ENCODE data around the gene KRTAP9-1.
"Not testable (repeated sequence)": the region's sequence is repeated elsewhere in the genome, so short reads cannot be mapped to it uniquely, and the experiment has no call there.

Gene KRTAP9-1, protein sequence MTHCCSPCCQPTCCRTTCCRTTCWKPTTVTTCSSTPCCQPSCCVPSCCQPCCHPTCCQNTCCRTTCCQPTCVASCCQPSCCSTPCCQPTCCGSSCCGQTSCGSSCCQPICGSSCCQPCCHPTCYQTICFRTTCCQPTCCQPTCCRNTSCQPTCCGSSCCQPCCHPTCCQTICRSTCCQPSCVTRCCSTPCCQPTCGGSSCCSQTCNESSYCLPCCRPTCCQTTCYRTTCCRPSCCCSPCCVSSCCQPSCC

DNA sequence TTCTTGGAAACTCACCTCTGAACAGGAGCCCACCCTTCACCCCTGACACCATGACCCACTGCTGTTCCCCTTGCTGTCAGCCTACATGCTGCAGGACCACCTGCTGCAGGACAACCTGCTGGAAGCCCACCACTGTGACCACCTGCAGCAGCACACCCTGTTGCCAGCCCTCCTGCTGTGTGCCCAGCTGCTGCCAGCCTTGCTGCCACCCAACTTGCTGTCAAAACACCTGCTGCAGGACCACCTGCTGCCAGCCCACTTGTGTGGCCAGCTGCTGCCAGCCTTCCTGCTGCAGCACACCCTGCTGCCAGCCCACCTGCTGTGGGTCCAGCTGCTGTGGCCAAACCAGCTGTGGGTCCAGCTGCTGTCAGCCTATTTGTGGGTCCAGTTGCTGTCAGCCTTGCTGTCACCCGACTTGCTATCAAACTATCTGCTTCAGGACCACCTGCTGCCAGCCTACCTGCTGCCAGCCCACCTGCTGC, at the start of gene KRTAP9-1:
Gene KRTAP9-1 (plus strand): TSS at position 51 of the 482 bp plus-strand sequence. CDS start 0 bp downstream, at position 51.
- not testable (repeated sequence) for H3K4me3 ChIP-seq (ENCODE audit: low read depth, low read length)

DNA sequence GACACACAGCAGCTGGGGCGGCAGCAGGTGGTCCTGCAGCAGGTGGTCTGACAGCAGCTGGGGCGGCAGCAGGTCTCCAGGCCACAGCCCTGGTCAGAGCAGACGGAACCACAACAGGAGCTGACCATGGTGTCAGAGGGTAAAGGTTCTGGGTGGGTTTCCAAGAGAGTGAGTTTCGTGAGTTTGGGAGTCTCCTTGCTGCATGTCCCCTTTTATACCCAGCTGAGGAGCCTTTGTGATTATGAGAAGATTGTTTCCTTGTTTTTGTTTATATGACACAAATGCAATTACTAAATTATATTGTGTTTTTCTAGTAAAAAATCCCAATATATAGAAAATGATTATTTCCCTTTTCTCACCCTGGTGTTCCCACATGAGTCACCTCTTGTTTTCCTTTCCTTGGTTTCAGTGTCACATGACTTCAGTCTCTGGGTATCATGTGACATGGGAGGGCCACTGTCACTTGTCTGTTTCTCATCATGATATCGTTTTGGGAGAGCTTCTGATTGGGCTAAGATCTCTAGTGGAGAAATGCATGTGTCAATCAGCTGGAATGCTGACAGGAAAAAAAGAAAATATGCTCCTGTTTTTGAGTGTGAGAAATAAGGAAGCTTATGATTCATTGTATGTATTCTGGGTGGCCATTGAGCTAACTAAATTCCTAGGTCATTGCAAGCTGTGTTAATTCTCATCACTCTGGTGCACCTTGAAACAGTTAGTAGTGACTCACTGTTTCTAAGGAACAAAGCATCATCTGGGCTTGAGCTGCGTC, 49.1 kb upstream of the KRTAP9-1 start, which contains the start of gene KRTAP4-6:
Gene KRTAP4-6 (minus strand): TSS at position 185 of the 772 bp plus-strand sequence. CDS start 57 bp downstream, at position 128.
- H3K4me3 ChIP-seq (ENCODE audit: low read depth, low read length) = no peak within 1 kb of the TSS
- TF ChIP-seq, protein P1, sequence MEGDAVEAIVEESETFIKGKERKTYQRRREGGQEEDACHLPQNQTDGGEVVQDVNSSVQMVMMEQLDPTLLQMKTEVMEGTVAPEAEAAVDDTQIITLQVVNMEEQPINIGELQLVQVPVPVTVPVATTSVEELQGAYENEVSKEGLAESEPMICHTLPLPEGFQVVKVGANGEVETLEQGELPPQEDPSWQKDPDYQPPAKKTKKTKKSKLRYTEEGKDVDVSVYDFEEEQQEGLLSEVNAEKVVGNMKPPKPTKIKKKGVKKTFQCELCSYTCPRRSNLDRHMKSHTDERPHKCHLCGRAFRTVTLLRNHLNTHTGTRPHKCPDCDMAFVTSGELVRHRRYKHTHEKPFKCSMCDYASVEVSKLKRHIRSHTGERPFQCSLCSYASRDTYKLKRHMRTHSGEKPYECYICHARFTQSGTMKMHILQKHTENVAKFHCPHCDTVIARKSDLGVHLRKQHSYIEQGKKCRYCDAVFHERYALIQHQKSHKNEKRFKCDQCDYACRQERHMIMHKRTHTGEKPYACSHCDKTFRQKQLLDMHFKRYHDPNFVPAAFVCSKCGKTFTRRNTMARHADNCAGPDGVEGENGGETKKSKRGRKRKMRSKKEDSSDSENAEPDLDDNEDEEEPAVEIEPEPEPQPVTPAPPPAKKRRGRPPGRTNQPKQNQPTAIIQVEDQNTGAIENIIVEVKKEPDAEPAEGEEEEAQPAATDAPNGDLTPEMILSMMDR (IDR thresholded peaks at IDR 0.05; ENCODE audit: borderline replicate concordance, insufficient read depth, low read depth, low read length) = no peak

DNA sequence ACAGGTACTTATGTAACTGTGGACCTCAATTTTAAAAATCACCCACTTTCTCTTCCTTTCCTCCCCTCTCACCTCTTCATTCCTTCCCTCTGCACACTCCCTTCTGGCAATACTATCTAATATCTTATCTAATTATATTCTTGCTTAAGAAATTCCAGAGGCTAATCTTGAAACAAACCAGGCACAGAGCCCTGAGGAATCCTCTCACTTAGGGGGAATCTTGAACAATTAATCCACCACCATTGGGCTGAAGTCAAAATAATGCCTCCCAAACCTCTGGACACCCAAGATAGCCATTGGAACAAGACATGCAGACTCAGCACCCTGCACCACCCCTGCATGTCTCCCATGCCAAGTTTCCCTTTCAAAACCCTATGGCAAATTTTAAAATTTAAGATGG, 48.3 kb upstream of the KRTAP9-1 start:
- TF ChIP-seq, protein P1 (IDR thresholded peaks at IDR 0.05; ENCODE audit: borderline replicate concordance, insufficient read depth, low read depth, low read length) = no peak

DNA sequence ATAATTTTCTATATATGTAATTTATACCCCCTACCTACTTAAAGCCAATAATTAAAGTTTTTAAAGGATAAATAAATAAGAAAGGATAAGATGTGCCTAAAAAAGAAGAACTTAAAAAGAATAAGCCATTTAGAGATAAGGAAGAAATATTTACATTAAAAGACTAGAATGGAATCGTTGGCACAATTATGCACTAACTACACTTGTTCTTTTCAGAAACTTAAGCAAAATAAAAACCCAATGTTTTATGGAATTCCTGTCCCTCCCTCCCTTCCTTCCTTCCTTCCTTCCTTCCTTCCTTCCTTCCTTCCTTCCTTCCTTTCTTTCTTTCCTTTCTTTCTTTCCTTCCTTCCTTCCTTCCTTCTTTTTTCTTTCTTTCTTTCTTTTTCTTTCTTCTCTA, 44.8 kb upstream of the KRTAP9-1 start:
- H3K4me3 ChIP-seq (ENCODE audit: low read depth, low read length) = no peak overlapping the region
- TF ChIP-seq, protein P1 (IDR thresholded peaks at IDR 0.05; ENCODE audit: borderline replicate concordance, insufficient read depth, low read depth, low read length) = no peak

More for the DNA sequence above, 48.3 kb upstream of the KRTAP9-1 start:
- H3K4me3 ChIP-seq (ENCODE audit: low read depth, low read length) = no peak overlapping the region

DNA sequence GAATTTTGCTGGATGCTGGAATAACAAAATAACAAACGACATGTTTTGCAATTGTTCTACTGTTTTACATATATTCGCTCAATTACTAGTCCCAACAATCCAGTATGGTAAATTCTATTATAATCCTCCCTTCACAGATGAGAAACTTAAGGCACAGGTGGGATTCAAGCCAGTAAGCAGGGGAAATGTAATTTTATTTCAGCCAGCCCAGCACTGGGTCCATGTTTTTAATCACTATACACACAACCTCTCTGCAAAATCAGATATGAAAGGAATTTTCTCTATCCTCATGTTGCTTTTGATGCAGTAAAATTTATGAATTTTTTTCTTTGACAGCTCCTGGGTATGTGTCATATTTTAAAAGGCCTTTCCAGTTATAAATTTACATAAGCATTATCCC, 44.4 kb upstream of the KRTAP9-1 start:
- TF ChIP-seq, protein P1 (IDR thresholded peaks at IDR 0.05; ENCODE audit: borderline replicate concordance, insufficient read depth, low read depth, low read length) = no peak
- H3K4me3 ChIP-seq (ENCODE audit: low read depth, low read length) = no peak overlapping the region

DNA sequence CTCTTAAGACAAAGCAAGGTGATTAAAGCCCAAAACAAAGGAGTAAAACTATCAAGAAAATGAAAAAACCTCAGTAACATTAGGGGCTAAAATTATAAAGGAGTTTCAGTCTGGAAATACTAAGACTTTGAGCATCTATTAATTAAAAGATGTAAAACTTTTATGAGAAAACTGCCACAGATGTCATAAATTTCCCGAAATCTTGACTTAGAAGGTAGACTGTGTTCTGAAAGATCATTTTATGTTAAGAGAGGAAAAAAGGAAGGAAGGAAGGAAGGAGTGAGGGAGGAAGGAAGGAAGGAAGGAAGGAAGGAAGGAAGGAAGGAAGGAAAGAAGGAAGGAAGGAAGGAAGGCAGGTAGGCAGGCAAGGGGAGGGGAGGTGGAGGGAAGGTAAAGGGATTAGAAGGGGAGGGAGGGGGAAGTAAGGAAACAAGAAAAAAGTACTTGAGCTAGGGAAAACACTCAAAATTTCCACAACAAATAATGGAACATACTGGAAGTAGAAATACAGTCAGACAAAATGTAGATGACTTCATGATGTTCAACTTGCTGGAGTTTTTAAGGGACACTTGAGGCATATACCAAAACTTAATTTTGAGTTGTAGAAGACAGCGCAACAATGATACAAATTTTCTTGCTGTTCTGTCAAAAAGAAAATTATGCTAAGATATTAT, 42.0 kb upstream of the KRTAP9-1 start:
- H3K4me3 ChIP-seq (ENCODE audit: low read depth, low read length) = no peak overlapping the region

DNA sequence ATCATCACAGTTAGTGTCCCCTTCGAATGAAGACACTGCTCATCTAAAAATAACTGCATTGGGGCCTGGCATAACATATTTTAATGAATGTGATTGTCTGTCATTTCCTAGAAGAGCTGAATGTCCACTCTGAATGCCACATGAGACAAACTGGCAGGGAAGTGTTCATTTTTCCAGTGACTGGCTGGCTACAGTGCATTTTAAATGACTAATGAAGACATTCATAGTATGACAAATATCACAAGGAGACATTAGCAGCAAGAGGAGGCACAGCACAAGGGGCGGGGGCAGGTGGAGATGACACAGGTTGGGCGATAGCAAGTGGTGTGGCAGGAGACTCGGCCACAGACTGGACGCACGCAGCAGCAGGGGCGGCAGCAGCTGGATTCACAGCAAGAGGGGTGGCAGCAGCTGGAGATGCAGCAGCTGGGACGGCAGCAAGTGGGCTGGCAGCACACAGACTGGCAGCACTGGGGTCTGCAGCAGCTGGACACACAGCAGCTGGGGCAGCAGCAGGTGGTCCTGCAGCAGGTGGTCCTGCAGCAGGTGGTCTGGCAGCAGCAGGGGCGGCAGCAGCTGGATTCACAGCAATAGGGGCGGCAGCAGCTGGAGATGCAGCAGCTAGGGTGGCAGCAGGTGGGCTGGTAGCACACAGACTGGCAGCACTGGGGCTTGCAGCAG, 40.6 kb upstream of the KRTAP9-1 start:
- H3K4me3 ChIP-seq (ENCODE audit: low read depth, low read length) = not testable (repeated sequence)

More for the DNA sequence above, 42.0 kb upstream of the KRTAP9-1 start:
- TF ChIP-seq, protein P1 (IDR thresholded peaks at IDR 0.05; ENCODE audit: borderline replicate concordance, insufficient read depth, low read depth, low read length) = no peak

All from GM12875 (cell line).